Neuron (in vitro differentiated cells): ENCODE data around the gene KLK10.
"Not testable (repeated sequence)": the region's sequence is repeated elsewhere in the genome, so short reads cannot be mapped to it uniquely, and the experiment has no call there.

Experiments
- H2AFZ ChIP-seq: one replicate; pipeline ENCODE4 v1.6.1; 2013; ENCODE audit warnings: low read depth, mild to moderate bottlenecking, inconsistent platforms, low read length, moderate library complexity
- H3K27me3 ChIP-seq: one replicate; pipeline ENCODE4 v1.6.1; 2013; ENCODE audit warnings: low read length; ENCODE audit not compliant: insufficient read depth
- H3K36me3 ChIP-seq: one replicate; pipeline ENCODE4 v1.6.1; 2013; ENCODE audit warnings: low read length; ENCODE audit not compliant: insufficient read depth
- H3K4me1 ChIP-seq: one replicate; pipeline ENCODE4 v1.6.1; 2013; ENCODE audit warnings: low read length; ENCODE audit not compliant: insufficient read depth
- H3K4me3 ChIP-seq: 2 replicates; pipeline ENCODE4 v1.5.1; 2013; ENCODE audit warnings: mild to moderate bottlenecking, low read length, moderate library complexity
- H3K9me3 ChIP-seq: one replicate; pipeline ENCODE4 v1.6.1; 2013; ENCODE audit warnings: low read length

The KLK10 gene

GRCh38 chr19:50982186-50982585, 37.3 kb downstream of the KLK10 start:
- Histone ChIP-seq H3K4me3 (no peak overlapping the region), H3K4me1 (peaks cover 7% of the 10 kb centered on the region), H3K27me3 (peaks cover 4% of the 10 kb centered on the region), H2AFZ (no peak overlapping the region), H3K9me3 (no peaks in the 10 kb centered on the region), H3K36me3 (no peaks in the 10 kb centered on the region)

GRCh38 chr19:50981587-50982146, 37.8 kb downstream of the KLK10 start:
- Histone ChIP-seq H3K36me3 (no peaks in the 10 kb centered on the region), H3K4me3 (no peak overlapping the region), H2AFZ (no peak overlapping the region), H3K9me3 (no peaks in the 10 kb centered on the region), H3K27me3 (peaks cover 4% of the 10 kb centered on the region), H3K4me1 (peaks cover 7% of the 10 kb centered on the region)

- Histone ChIP-seq H3K9me3 (no peaks in the 10 kb centered on the region), H3K4me1 (peaks cover 7% of the 10 kb centered on the region), H3K4me3 (no peak overlapping the region), H3K36me3 (no peaks in the 10 kb centered on the region), H2AFZ (no peak overlapping the region), H3K27me3 (peaks cover 4% of the 10 kb centered on the region)
These were observed 39.3 kb downstream of the KLK10 start for GRCh38 chr19:50980208-50980607.

GRCh38 chr19:50979758-50980157, 39.8 kb downstream of the KLK10 start:
- H3K27me3 ChIP-seq = peaks cover 4% of the 10 kb centered on the region
- no peak overlapping the region for H3K4me3 ChIP-seq
- H3K36me3 ChIP-seq = no peaks in the 10 kb centered on the region
- no peaks in the 10 kb centered on the region for H3K9me3 ChIP-seq
- no peak overlapping the region for H2AFZ ChIP-seq
- H3K4me1 ChIP-seq = peaks cover 7% of the 10 kb centered on the region

- H3K36me3 ChIP-seq = no peaks in the 10 kb centered on the region
- H3K27me3 ChIP-seq = peaks cover under 1% of the 10 kb centered on the region
- no peak overlapping the region for H3K4me3 ChIP-seq
- no peaks in the 10 kb centered on the region for H3K9me3 ChIP-seq
- peaks cover 7% of the 10 kb centered on the region for H3K4me1 ChIP-seq
- H2AFZ ChIP-seq = no peak overlapping the region
These were observed 40.6 kb downstream of the KLK10 start for GRCh38 chr19:50978772-50979390.

GRCh38 chr19:50977626-50978025, 41.9 kb downstream of the KLK10 start:
- Histone ChIP-seq H3K36me3 (no peaks in the 10 kb centered on the region), H2AFZ (no peak overlapping the region), H3K4me3 (no peak overlapping the region), H3K4me1 (peaks cover 7% of the 10 kb centered on the region), H3K27me3 (no peaks in the 10 kb centered on the region), H3K9me3 (no peaks in the 10 kb centered on the region)

- H3K4me1 ChIP-seq = peaks cover 7% of the 10 kb centered on the region
- no peaks in the 10 kb centered on the region for H3K9me3 ChIP-seq
- no peak overlapping the region for H3K4me3 ChIP-seq
- no peaks in the 10 kb centered on the region for H3K36me3 ChIP-seq
- H2AFZ ChIP-seq = no peak overlapping the region
- H3K27me3 ChIP-seq = no peaks in the 10 kb centered on the region
These were observed 43.7 kb downstream of the KLK10 start for GRCh38 chr19:50975766-50976165.

- Histone ChIP-seq H3K4me1 (peaks cover 7% of the 10 kb centered on the region), H3K4me3 (no peak overlapping the region), H3K27me3 (no peaks in the 10 kb centered on the region), H2AFZ (no peak overlapping the region), H3K36me3 (no peaks in the 10 kb centered on the region), H3K9me3 (no peaks in the 10 kb centered on the region)
These were observed 44.6 kb downstream of the KLK10 start for GRCh38 chr19:50974702-50975556.

- H3K9me3 ChIP-seq = no peaks in the 10 kb centered on the region
- no peak overlapping the region for H2AFZ ChIP-seq
- peaks cover 2% of the 10 kb centered on the region for H3K4me1 ChIP-seq
- H3K27me3 ChIP-seq = no peaks in the 10 kb centered on the region
- H3K4me3 ChIP-seq = no peak overlapping the region
- H3K36me3 ChIP-seq = no peaks in the 10 kb centered on the region
These were observed 46.6 kb downstream of the KLK10 start for GRCh38 chr19:50972795-50973376.

GRCh38 chr19:50969810-50970209, 49.7 kb downstream of the KLK10 start:
- not testable (repeated sequence) for H3K27me3 ChIP-seq, H3K4me3 ChIP-seq, H3K4me1 ChIP-seq, H3K36me3 ChIP-seq, H2AFZ ChIP-seq, H3K9me3 ChIP-seq

GRCh38 chr19:50969413-50969760, 50.1 kb downstream of the KLK10 start, which contains the start of gene KLK6:
TSS of gene KLK6 (minus strand) at chr19:50969591. CDS start at chr19:50968104, 1,487 bp downstream.
- no peak within 1 kb of the TSS for H2AFZ ChIP-seq
- H3K4me1 ChIP-seq = peaks cover 2% of the 10 kb centered on the region
- no peak within 1 kb of the TSS for H3K4me3 ChIP-seq
- no peaks in the 10 kb centered on the region for H3K9me3 ChIP-seq
- peaks cover 4% of the 10 kb centered on the region for H3K27me3 ChIP-seq
- H3K36me3 ChIP-seq = no peaks in the 10 kb centered on the region

GRCh38 chr19:50968716-50969412, 50.6 kb downstream of the KLK10 start:
- peaks cover 6% of the 10 kb centered on the region for H3K27me3 ChIP-seq
- H3K4me1 ChIP-seq = peaks cover 2% of the 10 kb centered on the region
- no peaks in the 10 kb centered on the region for H3K36me3 ChIP-seq
- H2AFZ ChIP-seq = no peak overlapping the region
- no peaks in the 10 kb centered on the region for H3K9me3 ChIP-seq
- H3K4me3 ChIP-seq = no peak overlapping the region
